ENCODE results near the gene FGF21. TPM values are rescaled to one million over a fixed set of nuclear protein-coding genes. Genes with fewer than 3 reads are reported as not detected.
"Not testable (repeated sequence)": the region's sequence is repeated elsewhere in the genome, so short reads cannot be mapped to it uniquely, and the experiment has no call there.

Gene FGF21
- total RNA-seq, 1 donor, result not detected

DNA sequence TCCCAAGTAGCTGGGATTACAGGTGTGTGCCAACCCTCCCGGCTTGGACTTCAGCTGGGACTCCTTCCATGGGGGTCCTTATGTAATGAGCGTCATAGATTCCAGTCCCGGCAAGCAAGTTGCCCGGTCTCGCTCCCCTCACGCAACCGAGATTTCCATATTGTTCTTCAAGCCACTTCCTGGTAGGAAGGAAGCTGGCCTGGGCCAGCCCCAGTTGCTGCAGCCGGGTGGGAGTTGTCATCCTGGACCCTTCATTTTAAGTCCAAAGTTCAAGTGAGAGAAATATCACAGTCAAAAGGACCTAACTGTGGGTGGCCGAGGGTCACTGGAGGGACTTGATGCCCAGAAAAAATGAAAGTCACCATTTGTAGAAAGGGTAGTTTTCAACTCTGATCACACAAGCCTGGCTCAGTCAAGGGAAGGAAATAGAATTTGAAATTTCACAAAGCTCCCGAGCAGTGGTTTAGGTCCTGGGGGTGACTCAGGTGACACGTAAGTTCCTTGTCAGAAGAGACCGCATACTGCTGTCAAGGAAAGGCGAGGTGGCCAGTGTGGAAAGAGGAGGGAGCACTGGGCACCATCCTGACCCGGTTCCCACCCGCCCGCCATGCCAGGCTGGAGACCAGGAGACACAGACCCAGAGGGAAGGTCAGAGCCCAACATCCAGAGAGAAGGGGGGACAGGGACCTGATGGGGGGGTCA is 5.3 kb downstream of the FGF21 start:
- no peak overlapping the region for H3K4me3 ChIP-seq (ENCODE audit: low read depth, low read length)
- TF ChIP-seq, protein P1, sequence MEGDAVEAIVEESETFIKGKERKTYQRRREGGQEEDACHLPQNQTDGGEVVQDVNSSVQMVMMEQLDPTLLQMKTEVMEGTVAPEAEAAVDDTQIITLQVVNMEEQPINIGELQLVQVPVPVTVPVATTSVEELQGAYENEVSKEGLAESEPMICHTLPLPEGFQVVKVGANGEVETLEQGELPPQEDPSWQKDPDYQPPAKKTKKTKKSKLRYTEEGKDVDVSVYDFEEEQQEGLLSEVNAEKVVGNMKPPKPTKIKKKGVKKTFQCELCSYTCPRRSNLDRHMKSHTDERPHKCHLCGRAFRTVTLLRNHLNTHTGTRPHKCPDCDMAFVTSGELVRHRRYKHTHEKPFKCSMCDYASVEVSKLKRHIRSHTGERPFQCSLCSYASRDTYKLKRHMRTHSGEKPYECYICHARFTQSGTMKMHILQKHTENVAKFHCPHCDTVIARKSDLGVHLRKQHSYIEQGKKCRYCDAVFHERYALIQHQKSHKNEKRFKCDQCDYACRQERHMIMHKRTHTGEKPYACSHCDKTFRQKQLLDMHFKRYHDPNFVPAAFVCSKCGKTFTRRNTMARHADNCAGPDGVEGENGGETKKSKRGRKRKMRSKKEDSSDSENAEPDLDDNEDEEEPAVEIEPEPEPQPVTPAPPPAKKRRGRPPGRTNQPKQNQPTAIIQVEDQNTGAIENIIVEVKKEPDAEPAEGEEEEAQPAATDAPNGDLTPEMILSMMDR (IDR thresholded peaks at IDR 0.05; ENCODE audit: insufficient read depth, low read depth, low read length), result no peak
- no peak for DNase-seq (ENCODE audit: low read depth)

DNA sequence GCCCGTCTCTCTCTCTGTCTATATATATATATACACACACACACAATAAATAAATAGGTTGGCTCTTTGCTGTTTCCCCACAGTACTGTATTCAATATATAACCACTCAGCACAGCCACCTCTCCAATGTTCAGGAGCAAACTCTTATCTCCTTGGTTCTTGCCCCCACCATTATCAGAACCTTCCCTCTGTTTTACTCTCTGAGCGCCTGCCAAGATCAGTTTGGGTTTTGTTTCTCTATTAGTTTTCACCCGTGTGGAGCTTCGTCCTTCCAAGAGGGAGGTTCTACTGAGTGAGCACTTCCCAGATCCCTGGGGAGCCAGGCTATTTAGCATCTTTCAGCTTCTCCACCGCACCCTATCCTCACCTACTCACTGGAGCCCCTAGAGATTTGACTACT is 10.5 kb downstream of the FGF21 start:
- not testable (repeated sequence) for H3K4me3 ChIP-seq (ENCODE audit: low read depth, low read length); DNase-seq (ENCODE audit: low read depth)

- not testable (repeated sequence) for DNase-seq (ENCODE audit: low read depth); H3K4me3 ChIP-seq (ENCODE audit: low read depth, low read length)
Measured at GRCh38 chr19:48768171-48768753, 12.9 kb downstream of the FGF21 start.

DNA sequence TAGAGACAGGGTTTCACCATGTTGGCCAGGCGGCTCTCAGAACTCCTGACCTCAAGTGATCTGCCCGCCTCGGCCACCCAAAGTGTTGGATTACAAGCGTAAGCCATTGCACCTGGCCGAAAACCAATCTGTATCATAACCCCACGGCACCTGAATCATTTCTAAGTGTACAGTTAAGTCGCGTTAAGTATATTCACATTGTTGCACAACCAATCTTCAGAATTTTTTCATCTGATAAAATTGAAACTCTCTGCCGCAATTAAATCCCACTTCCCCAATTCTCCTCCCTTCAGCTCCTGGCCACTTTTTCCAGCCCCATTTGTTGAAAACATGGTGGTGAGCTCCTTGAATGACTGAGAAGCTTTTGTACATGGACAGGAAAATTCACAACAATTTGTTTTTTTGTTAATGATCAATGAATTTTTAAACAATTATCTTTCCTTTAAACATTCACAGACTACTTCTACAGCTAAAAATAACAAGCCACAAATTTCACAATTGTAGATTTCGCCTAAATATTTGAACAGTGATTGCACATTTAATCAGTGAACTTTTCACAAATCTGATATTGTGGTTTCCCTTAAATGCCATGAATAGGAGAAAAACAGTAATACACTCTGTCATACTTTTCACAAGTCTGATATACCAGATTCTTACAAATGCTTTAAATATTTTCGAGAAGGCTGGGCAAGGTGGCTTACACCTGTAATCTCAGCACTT is 13.8 kb downstream of the FGF21 start:
- DNase-seq (ENCODE audit: low read depth), result peak; percentile 10
- TF ChIP-seq, protein P1 (IDR thresholded peaks at IDR 0.05; ENCODE audit: insufficient read depth, low read depth, low read length), result no peak
- no peak overlapping the region for H3K4me3 ChIP-seq (ENCODE audit: low read depth, low read length)

- TF ChIP-seq, protein P1 (IDR thresholded peaks at IDR 0.05; ENCODE audit: insufficient read depth, low read depth, low read length), result no peak
- peak; percentile 53 for DNase-seq (ENCODE audit: low read depth)
- no peak overlapping the region for H3K4me3 ChIP-seq (ENCODE audit: low read depth, low read length)
Measured at GRCh38 chr19:48770266-48770665, 14.9 kb downstream of the FGF21 start.

DNA sequence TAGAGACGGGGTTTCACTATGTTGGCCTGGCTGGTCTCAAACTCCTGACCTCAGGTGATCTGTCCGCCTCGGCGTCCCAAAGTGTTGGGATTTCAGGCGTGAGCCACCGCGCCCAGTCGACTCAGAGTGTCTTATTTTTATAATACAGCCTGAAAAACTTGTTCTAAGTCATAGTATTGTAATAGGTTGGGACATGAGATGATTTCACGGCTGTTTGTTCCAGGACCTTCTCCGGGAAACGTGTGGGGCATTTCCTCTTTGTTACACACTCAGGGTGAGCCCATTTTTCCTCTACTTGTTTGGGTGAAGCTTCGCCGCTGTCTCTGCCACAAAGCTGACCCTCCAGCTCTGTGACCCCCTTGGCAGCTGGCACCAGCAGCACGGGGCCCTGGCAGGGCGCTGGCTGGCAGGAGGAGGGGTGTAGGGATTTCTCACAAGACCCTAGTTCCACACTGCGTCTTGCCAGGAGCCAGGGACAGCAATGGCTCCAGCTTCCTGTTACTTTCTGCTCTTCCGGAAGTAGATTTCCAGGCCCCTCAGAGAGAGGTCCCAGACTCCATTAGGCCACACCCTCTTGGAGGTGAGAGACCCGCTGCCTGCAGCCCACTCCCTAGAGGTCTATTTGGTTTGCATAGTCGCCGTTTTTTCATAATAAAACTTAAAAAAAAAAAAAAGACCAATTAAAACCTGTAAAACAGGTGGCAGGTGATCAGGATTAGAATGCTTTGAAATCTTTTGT is 15.6 kb downstream of the FGF21 start:
- no peak for DNase-seq (ENCODE audit: low read depth)
- H3K4me3 ChIP-seq (ENCODE audit: low read depth, low read length), result no peak overlapping the region
- TF ChIP-seq, protein P1 (IDR thresholded peaks at IDR 0.05; ENCODE audit: insufficient read depth, low read depth, low read length), result no peak

GRCh38 chr19:48772503-48772953 is 17.2 kb downstream of the FGF21 start:
- no peak for DNase-seq (ENCODE audit: low read depth)
- no peak overlapping the region for H3K4me3 ChIP-seq (ENCODE audit: low read depth, low read length)
- TF ChIP-seq, protein P1 (IDR thresholded peaks at IDR 0.05; ENCODE audit: insufficient read depth, low read depth, low read length), result no peak
